ENCODE measurements around the gene TTC6.

Gene TTC6

DNA sequence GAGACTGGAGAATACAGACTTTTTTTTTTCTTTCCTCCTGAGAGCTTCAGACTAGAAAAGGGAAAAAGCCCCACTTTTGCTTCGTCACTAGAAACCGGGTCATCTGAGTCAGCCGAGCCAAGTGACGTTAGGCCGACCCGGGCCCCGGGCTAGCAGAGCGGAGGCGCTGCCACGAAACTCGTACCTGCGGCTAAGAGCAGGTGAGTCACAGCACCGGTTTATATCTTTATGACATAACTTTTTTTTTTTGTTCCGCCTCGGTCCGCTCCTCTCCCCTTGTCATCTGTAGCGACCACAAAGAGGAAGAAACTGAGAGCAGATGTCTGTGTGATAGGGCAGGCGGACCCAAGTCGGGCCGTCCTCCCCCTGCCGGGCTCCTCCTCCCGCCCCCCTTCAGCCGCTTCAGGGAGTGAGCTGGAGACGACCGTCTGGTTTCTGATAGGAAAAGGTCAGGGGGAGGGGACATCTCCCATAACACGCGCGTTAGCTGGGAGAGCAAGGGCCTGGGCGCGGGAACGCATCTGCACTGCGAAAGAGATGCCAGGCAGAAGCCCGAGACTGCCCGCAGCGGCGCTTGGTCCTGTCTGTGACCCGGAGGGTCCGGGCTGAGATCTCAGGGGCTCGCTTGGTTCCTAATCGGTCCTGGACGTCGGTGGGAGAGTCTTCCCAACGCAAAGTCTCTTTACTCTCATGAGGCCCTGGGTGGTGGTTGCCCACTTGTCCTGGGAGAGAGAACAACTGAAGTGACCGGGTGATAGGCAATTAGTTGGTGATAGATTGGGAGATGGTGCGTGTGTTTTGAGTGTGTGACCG is 586 bp downstream of the TTC6 start:
- TF ChIP-seq OSR1 (CRISPR knock-in tag; IDR thresholded peaks at IDR 0.05), result no peak
- TF ChIP-seq ZNF565 (CRISPR knock-in tag; conservative IDR thresholded peaks at IDR 0.05; ENCODE audit: low read depth), result no peak
- TF ChIP-seq RARB (CRISPR knock-in tag; IDR thresholded peaks at IDR 0.05), result no peak
- TF ChIP-seq CSRNP3 (CRISPR knock-in tag; IDR thresholded peaks at IDR 0.05), result no peak
- TF ChIP-seq ARNTL (CRISPR knock-in tag; IDR thresholded peaks at IDR 0.05; ENCODE audit: borderline replicate concordance, low read depth), result no peak
- no peak for TF ChIP-seq TOX (CRISPR knock-in tag; IDR thresholded peaks at IDR 0.05; ENCODE audit: borderline replicate concordance)
- TF ChIP-seq CREB5 (CRISPR knock-in tag; IDR thresholded peaks at IDR 0.05; ENCODE audit: low read depth), result no peak
- TF ChIP-seq SNAI2 (CRISPR knock-in tag; IDR thresholded peaks at IDR 0.05), result no peak
- TF ChIP-seq TCF4 (CRISPR knock-in tag; IDR thresholded peaks at IDR 0.05; ENCODE audit: borderline replicate concordance), result no peak
- TF ChIP-seq PATZ1 (CRISPR knock-in tag; IDR thresholded peaks at IDR 0.05; ENCODE audit: borderline replicate concordance), result no peak
- no peak for ATAC-seq

- ATAC-seq, result no peak
- TF ChIP-seq CREB5 (CRISPR knock-in tag; IDR thresholded peaks at IDR 0.05; ENCODE audit: low read depth) (no peak), TSHZ2 (CRISPR knock-in tag; IDR thresholded peaks at IDR 0.05) (no peak), PPARA (CRISPR knock-in tag; IDR thresholded peaks at IDR 0.05; ENCODE audit: borderline replicate concordance) (no peak), SNAI2 (CRISPR knock-in tag; IDR thresholded peaks at IDR 0.05) (no peak), ZNF70 (CRISPR knock-in tag; IDR thresholded peaks at IDR 0.05) (no peak), CSDC2 (CRISPR knock-in tag; IDR thresholded peaks at IDR 0.05) (no peak), TCF4 (CRISPR knock-in tag; IDR thresholded peaks at IDR 0.05; ENCODE audit: borderline replicate concordance) (no peak), ISL1 (CRISPR knock-in tag; IDR thresholded peaks at IDR 0.05) (no peak), ARNTL (CRISPR knock-in tag; IDR thresholded peaks at IDR 0.05; ENCODE audit: borderline replicate concordance, low read depth) (no peak), ZFP30 (CRISPR knock-in tag; IDR thresholded peaks at IDR 0.05) (no peak), CSRNP3 (CRISPR knock-in tag; IDR thresholded peaks at IDR 0.05) (no peak), ZFP3 (CRISPR knock-in tag; IDR thresholded peaks at IDR 0.05) (no peak)
Measured at GRCh38 chr14:37596790-37597472, 1.5 kb downstream of the TTC6 start.

Data from SK-N-SH treated with all-trans-retinoic acid at 6 μM for 48 hours (cell line).